MM.1S (cell line): ENCODE measurements around the gene SHISA7.

Experiments used
- EZH2 ChIP-seq: fragments of 300-600 bp; sonication (generic); optimal IDR thresholded peaks from 2 replicates; pipeline ENCODE3; 2017; ENCODE audit warnings: low read depth, mild to moderate bottlenecking, antibody characterized with exemption, low read length, mixed read lengths
- EZH2phosphoT487 ChIP-seq: fragments of 300-600 bp; sonication (generic); IDR thresholded peaks from 2 replicates; pipeline ENCODE4 v1.6.1; 2018; ENCODE audit warnings: antibody characterized with exemption, low read length
- TF ChIP-seq, protein P1 (sequence below): fragments of 300-600 bp; sonication (generic); IDR thresholded peaks from 2 replicates; pipeline ENCODE4 v1.5.1; 2016; ENCODE audit warnings: antibody characterized with exemption, low read length, mixed read lengths

DNA sequence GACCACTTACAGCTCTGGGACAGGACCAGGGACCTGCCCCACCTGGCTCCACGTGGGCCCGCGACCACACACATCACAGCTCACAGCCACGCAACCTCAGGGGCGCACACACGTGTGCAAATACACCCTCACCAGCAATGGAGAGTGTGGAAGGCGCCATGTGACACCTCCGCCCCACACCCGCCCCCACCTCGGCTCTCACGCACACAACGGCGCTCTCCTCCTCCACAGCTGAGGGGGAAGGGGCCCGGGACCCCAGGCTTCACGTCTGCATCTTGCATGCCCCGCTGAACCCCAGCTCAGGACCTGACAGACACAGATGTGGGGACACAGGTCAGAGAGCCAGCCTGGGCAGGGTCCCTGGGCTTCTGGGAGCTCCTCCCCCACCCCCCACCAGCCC lies 6.4 kb upstream of the SHISA7 start:
- TF ChIP-seq, protein P1, sequence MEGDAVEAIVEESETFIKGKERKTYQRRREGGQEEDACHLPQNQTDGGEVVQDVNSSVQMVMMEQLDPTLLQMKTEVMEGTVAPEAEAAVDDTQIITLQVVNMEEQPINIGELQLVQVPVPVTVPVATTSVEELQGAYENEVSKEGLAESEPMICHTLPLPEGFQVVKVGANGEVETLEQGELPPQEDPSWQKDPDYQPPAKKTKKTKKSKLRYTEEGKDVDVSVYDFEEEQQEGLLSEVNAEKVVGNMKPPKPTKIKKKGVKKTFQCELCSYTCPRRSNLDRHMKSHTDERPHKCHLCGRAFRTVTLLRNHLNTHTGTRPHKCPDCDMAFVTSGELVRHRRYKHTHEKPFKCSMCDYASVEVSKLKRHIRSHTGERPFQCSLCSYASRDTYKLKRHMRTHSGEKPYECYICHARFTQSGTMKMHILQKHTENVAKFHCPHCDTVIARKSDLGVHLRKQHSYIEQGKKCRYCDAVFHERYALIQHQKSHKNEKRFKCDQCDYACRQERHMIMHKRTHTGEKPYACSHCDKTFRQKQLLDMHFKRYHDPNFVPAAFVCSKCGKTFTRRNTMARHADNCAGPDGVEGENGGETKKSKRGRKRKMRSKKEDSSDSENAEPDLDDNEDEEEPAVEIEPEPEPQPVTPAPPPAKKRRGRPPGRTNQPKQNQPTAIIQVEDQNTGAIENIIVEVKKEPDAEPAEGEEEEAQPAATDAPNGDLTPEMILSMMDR: no peak
- TF ChIP-seq EZH2 (no peak), EZH2phosphoT487 (no peak)
